ENCODE results near the gene TIMM10B.

TIMM10B gene

DNA sequence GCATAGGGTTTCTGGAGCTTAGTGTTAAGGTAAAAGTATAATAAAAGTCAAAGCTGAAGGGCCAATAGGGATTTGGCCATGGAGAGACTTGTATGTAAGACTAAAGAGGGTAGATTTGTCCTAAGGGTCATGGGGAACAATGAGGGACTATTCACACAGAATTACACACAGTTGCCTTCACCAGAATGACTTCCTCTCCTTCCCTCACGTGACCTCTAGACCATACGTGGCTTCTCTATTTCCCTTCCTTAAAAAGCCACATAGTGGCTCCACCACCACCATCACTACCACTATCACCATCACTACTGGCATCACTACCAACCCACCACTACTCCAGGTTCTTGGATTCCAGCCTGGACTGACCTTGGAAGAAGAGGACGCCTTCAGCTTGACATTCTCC is 43.3 kb upstream of the TIMM10B start:
- H3K4me3 ChIP-seq = no peak overlapping the region
- no peak for DNase-seq

DNA sequence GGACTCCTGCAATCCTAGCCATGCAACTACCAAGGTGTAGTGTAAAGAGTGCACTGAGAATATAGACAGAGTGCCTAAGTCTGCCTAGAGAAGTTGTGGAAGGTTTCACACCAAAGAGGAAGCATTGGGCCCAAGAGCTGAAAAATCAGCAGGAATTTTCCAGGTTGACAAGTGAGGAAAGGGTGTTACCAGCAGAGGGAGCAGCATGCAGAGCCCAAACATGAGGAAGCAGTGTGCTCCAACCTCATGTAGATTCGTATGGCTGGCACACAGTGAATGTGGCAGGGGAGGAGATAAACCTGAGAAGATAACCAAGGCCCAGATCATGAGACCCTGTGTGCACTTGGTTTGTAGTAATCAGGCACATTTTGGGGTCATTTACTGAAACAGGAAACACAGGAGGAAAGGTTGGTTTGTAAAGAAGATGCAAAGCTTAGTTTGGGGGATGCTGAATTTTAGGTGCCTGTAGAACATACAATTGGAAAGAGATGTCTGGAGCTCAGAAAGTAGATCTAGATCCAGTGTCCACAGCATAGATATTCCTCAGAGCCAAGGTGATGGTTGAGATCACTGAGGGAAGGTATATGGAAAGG is 42.2 kb upstream of the TIMM10B start:
- H3K4me1 ChIP-seq = peaks cover 0 to 22% (median 6%) of the 10 kb centered on the region in 4 donors
- no peaks in the 10 kb centered on the region for H3K36me3 ChIP-seq
- H3K27me3 ChIP-seq = no peaks in the 10 kb centered on the region
- H3K9me3 ChIP-seq = no peaks in the 10 kb centered on the region
- intact Hi-C loops (cut with DNase I; ENCODE audit: low total_unique reads) = no loop called here
- peak in 1 of 2 donors; percentile 41 for DNase-seq
- H3K4me3 ChIP-seq = no peak overlapping the region
- TF ChIP-seq, protein P1, sequence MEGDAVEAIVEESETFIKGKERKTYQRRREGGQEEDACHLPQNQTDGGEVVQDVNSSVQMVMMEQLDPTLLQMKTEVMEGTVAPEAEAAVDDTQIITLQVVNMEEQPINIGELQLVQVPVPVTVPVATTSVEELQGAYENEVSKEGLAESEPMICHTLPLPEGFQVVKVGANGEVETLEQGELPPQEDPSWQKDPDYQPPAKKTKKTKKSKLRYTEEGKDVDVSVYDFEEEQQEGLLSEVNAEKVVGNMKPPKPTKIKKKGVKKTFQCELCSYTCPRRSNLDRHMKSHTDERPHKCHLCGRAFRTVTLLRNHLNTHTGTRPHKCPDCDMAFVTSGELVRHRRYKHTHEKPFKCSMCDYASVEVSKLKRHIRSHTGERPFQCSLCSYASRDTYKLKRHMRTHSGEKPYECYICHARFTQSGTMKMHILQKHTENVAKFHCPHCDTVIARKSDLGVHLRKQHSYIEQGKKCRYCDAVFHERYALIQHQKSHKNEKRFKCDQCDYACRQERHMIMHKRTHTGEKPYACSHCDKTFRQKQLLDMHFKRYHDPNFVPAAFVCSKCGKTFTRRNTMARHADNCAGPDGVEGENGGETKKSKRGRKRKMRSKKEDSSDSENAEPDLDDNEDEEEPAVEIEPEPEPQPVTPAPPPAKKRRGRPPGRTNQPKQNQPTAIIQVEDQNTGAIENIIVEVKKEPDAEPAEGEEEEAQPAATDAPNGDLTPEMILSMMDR (IDR thresholded peaks at IDR 0.05) = peak; percentile 47 to 53
- no peak overlapping the region for H3K27ac ChIP-seq

More for the DNA sequence above, 43.3 kb upstream of the TIMM10B start:
- H3K9me3 ChIP-seq = no peaks in the 10 kb centered on the region
- H3K36me3 ChIP-seq = no peaks in the 10 kb centered on the region
- H3K27ac ChIP-seq = no peak overlapping the region
- TF ChIP-seq, protein P1 (IDR thresholded peaks at IDR 0.05) = no peak
- intact Hi-C loops (cut with DNase I; ENCODE audit: low total_unique reads) = no loop called here
- peaks cover 0 to 22% (median 6%) of the 10 kb centered on the region in 4 donors for H3K4me1 ChIP-seq
- H3K27me3 ChIP-seq = no peaks in the 10 kb centered on the region

DNA sequence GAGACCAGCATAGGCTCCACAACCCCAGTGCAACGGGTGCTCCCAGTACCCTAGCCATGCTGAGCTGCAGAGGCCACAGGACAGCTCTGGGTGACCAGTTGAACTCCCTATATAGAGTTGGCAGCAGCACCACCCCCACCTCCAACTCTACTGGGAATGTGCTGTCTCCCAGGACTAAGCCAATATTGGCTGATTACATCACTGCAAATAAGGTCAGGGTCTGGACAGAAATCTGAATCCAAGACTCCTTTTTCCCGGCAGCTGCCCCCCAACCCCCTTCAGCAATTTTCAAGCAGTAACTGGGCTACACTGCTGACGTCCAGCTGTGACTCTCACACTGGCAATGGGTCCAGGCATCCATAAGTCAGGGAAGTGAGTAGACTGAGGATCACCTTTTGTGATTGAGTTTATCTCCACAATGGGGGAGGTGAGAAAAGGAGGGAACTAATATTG is 40.4 kb upstream of the TIMM10B start, which contains the start of gene HPX:
TSS of gene HPX (minus strand) at position 82 of the 453 bp plus-strand sequence. CDS start at position 58, 24 bp downstream.
- Histone ChIP-seq H3K9me3 (no peaks in the 10 kb centered on the region), H3K27me3 (no peaks in the 10 kb centered on the region), H3K27ac (peak within 1 kb of the TSS; percentile 49 to 57), H3K4me3 (no peak within 1 kb of the TSS), H3K36me3 (no peaks in the 10 kb centered on the region), H3K4me1 (peaks cover 0 to 22% (median 6%) of the 10 kb centered on the region in 4 donors)
- intact Hi-C loops (cut with DNase I; ENCODE audit: low total_unique reads) = no loop called here
- TF ChIP-seq, protein P1 (IDR thresholded peaks at IDR 0.05) = no peak
- DNase-seq = no peak

DNA sequence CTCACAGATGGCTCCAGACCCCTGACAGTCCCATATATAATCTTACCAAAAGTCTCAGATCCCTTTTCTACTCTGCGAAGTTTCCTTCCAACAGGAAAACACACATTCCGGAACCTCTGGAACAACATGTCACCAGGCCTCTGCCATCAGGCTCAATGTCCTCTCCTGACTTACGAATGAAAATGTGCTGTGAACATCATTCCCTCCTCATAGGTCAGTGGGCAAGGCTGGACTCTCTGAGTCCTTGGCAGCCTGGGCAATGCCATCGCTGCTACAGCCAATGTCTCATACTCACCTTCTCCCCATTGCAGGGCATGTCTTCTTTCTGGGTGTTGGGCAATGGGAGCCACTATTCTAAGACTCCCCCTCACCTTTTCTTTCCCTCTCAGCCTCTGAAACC is 38.9 kb upstream of the TIMM10B start:
- Histone ChIP-seq H3K4me1 (peaks cover 0 to 22% (median 6%) of the 10 kb centered on the region in 4 donors), H3K36me3 (peaks cover 0 to 3% (median under 1%) of the 10 kb centered on the region in 3 donors), H3K27me3 (no peaks in the 10 kb centered on the region), H3K27ac (peak overlapping the region; percentile 49 to 57), H3K4me3 (no peak overlapping the region), H3K9me3 (no peaks in the 10 kb centered on the region)
- intact Hi-C loops (cut with DNase I; ENCODE audit: low total_unique reads) = no loop called here
- TF ChIP-seq, protein P1 (IDR thresholded peaks at IDR 0.05) = no peak
- DNase-seq = no peak

DNA sequence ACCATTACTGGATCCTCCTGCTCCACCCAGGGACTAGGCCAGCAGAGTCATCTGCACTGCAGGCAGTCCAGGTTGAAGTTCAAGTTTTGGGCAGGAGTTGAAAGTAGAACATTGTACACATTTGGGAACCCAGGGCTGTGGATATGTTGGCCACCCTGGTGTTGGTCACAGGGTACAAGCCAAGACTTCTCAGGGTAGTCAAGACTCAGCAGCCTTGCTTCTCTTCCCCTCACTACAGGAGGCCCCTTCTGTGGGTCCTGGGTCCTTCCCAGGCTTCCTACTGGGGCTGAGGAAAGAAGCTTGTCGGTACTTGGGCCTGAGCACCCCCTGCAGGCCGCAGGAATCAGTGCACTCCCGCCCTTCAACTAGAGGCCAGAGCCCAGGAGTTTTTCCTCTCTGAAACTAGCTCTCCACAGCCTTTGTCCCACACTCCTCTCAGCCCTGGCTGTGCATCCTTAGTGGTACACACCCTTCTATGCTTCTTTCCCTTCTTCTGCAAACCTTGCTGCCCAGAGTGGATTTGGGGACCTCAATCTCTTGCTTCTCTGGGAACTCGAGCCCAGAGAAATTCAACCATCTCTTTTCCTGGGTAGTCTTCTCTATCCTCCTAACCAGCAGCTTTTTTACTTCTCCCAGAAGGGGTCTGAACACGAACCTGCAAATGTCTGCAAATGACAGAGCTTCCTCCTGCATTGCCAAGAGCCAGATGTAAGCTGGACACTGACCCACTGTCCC is 37.9 kb upstream of the TIMM10B start:
- no peak overlapping the region for H3K4me3 ChIP-seq
- DNase-seq = peak; percentile 37 to 73
- no peaks in the 10 kb centered on the region for H3K27me3 ChIP-seq
- H3K36me3 ChIP-seq = peaks cover 5 to 11% (median 11%) of the 10 kb centered on the region in 3 donors
- TF ChIP-seq, protein P1 (IDR thresholded peaks at IDR 0.05) = peak; percentile 61 to 73
- H3K9me3 ChIP-seq = no peaks in the 10 kb centered on the region
- peak overlapping the region in 1 of 2 donors; percentile 57 for H3K27ac ChIP-seq
- intact Hi-C loops (cut with DNase I; ENCODE audit: low total_unique reads) = no loop called here
- peaks cover 0 to 22% (median 6%) of the 10 kb centered on the region in 4 donors for H3K4me1 ChIP-seq
